Measurements from ENCODE around the gene GALC.

DNA sequence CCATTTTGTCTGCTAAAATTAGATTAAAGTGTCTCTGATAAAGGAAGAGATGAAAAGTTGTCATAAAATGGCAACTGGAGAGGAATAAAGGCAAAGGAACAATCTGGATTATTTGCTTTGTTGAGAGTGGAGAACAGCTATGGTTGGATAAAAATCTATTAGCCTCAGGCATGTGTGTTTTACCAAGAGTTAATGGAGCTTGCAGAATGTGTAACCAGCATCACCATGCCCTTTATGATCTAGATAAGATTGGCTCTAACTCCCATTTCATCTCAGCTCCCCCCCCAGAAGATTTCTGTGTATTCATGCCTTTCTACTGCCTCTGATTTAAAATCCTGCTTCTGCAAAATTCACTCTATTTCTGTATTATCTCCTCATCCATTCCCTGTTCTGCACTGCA is 93.8 kb downstream of the GALC start:
- TF ChIP-seq, protein P1, sequence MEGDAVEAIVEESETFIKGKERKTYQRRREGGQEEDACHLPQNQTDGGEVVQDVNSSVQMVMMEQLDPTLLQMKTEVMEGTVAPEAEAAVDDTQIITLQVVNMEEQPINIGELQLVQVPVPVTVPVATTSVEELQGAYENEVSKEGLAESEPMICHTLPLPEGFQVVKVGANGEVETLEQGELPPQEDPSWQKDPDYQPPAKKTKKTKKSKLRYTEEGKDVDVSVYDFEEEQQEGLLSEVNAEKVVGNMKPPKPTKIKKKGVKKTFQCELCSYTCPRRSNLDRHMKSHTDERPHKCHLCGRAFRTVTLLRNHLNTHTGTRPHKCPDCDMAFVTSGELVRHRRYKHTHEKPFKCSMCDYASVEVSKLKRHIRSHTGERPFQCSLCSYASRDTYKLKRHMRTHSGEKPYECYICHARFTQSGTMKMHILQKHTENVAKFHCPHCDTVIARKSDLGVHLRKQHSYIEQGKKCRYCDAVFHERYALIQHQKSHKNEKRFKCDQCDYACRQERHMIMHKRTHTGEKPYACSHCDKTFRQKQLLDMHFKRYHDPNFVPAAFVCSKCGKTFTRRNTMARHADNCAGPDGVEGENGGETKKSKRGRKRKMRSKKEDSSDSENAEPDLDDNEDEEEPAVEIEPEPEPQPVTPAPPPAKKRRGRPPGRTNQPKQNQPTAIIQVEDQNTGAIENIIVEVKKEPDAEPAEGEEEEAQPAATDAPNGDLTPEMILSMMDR (IDR thresholded peaks at IDR 0.05), result no peak
- TF ChIP-seq POLR2A (IDR thresholded peaks at IDR 0.05), result no peak
